DOHH2 (cell line): ENCODE data around the gene IREB2.

ENCODE experiments used
- EZH2phosphoT487 ChIP-seq: fragments of 200-600 bp; sonication (generic); IDR thresholded peaks from 2 replicates; pipeline ENCODE4 v1.6.1; 2017; ENCODE audit warnings: borderline replicate concordance, mild to moderate bottlenecking, antibody characterized with exemption, low read length, moderate library complexity, mixed read lengths
- TF ChIP-seq, protein P1 (sequence below): fragments of 200-600 bp; sonication (generic); IDR thresholded peaks from one replicate; pipeline ENCODE4 v1.5.1; 2014; ENCODE audit warnings: antibody characterized with exemption, mild to moderate bottlenecking, low read depth, low read length; ENCODE audit not compliant: poor library complexity, severe bottlenecking

- TF ChIP-seq, protein P1, sequence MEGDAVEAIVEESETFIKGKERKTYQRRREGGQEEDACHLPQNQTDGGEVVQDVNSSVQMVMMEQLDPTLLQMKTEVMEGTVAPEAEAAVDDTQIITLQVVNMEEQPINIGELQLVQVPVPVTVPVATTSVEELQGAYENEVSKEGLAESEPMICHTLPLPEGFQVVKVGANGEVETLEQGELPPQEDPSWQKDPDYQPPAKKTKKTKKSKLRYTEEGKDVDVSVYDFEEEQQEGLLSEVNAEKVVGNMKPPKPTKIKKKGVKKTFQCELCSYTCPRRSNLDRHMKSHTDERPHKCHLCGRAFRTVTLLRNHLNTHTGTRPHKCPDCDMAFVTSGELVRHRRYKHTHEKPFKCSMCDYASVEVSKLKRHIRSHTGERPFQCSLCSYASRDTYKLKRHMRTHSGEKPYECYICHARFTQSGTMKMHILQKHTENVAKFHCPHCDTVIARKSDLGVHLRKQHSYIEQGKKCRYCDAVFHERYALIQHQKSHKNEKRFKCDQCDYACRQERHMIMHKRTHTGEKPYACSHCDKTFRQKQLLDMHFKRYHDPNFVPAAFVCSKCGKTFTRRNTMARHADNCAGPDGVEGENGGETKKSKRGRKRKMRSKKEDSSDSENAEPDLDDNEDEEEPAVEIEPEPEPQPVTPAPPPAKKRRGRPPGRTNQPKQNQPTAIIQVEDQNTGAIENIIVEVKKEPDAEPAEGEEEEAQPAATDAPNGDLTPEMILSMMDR, result no peak
- TF ChIP-seq EZH2phosphoT487, result no peak
Measured at GRCh38 chr15:78536134-78536533, 98.1 kb downstream of the IREB2 start.
